ENCODE results near the gene FAM217B.

The FAM217B gene, protein sequence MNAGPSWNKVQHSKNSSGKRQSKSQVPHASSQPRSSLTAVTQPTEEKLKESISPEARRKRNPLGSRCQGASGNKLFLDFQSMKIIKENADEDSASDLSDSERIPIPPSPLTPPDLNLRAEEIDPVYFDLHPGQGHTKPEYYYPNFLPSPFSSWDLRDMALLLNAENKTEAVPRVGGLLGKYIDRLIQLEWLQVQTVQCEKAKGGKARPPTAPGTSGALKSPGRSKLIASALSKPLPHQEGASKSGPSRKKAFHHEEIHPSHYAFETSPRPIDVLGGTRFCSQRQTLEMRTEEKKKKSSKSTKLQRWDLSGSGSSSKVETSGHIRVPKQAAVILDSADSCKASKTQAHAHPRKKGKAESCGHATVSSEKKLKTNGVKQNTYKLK

DNA sequence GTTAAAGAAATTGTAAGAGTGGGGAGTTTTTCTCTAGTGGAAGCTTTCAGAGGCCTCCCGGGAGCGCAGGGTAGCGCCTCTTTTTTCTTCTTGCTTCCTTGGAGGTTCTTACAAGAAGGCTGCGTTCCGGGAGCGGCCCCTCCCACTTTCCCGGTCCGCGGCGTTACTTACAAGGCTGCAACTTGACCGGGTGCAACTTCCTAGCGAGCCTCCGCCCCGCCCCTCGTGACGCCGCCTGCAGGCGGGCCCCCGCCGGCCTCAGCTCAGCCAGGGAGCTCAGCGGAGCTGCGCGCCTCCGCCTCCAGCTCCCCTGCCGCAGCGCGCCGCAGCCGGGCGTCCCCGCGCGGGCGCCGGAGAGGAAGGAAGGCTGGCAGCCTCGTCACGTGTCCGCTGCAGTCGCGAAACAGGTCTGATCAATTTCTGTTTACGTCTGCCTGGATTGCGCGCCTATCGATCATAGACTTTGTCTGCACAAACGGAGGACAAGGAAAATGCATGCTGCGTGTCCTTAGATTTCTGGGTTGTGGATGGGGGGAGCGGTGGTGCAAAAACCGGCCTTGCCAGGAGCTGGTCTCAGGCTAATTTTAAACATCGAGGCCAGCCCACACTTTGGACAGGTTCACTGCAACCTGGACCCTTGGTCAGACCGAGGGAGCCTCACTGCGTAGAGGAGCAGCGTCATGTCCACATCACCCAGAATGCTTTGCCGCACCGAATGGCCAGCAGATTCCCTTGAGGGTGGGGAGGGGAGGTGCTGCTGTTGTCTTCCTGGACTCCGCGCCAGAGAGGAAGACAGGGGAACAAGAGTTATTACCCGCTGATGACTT is at the start of gene FAM217B, which contains the start of gene PPP1R3D:
TSS of gene FAM217B (plus strand) at position 261 of the 827 bp plus-strand sequence. CDS start 3,555 bp downstream, outside the sequence.
TSS of gene PPP1R3D (minus strand) at position 177 of the 827 bp plus-strand sequence. CDS start 374 bp downstream, outside the sequence.
- Histone ChIP-seq H3K27ac (ENCODE audit: low read depth, low read length) (peak within 1 kb of the TSS; percentile 94), H3K4me1 (ENCODE audit: control insufficient read depth in 5 of 5, insufficient read depth in 5 of 5, low read length in 5 of 5) (peaks cover 15 to 60% (median 51%) of the 10 kb centered on the region in 5 donors), H3K36me3 (ENCODE audit: control insufficient read depth in 5 of 5, insufficient read depth in 5 of 5, low read length in 5 of 5) (peaks cover 11 to 25% (median 16%) of the 10 kb centered on the region in 5 donors), H3K27me3 (ENCODE audit: control insufficient read depth in 5 of 5, insufficient read depth in 4 of 5, low read length in 5 of 5) (no peaks in the 10 kb centered on the region), H3K4me3 (ENCODE audit: low read depth in 1 of 5, low read length in 5 of 5) (peak within 1 kb of the TSS; percentile 79 to 97 (median 94)), H3K9ac (ENCODE audit: low read length in 5 of 5) (peak within 1 kb of the TSS; percentile 64 to 90 (median 73)), H3K9me3 (ENCODE audit: control insufficient read depth in 5 of 5, low read length in 5 of 5) (no peaks in the 10 kb centered on the region)

DNA sequence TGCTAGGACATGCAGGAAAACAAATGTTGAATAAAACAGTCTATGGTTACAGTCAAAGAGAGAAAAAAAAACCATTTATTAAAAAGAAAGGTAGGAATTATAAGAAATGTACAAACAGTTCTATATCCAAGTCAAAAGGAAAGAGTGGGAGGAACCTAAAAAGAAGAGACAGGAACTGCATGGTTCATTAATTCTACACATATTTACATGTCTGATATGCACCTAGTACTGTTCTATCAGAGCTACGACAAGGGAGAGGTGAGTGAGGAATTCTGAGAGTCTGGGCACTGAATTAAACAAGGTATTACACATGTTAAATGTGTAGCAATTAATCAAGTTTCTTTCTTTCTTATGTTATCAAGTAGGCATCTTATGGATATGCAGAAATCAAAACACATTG is 48.6 kb upstream of the FAM217B start:
- H3K4me3 ChIP-seq (ENCODE audit: low read depth in 1 of 5, low read length in 5 of 5): no peak overlapping the region
- H3K4me1 ChIP-seq (ENCODE audit: control insufficient read depth in 5 of 5, insufficient read depth in 5 of 5, low read length in 5 of 5): no peaks in the 10 kb centered on the region
- H3K9ac ChIP-seq (ENCODE audit: low read length in 5 of 5): no peak overlapping the region
- H3K9me3 ChIP-seq (ENCODE audit: control insufficient read depth in 5 of 5, low read length in 5 of 5): no peaks in the 10 kb centered on the region
- H3K36me3 ChIP-seq (ENCODE audit: control insufficient read depth in 5 of 5, insufficient read depth in 5 of 5, low read length in 5 of 5): no peaks in the 10 kb centered on the region
- no peak overlapping the region for H3K27ac ChIP-seq (ENCODE audit: low read depth, low read length)
- no peaks in the 10 kb centered on the region for H3K27me3 ChIP-seq (ENCODE audit: control insufficient read depth in 5 of 5, insufficient read depth in 4 of 5, low read length in 5 of 5)

DNA sequence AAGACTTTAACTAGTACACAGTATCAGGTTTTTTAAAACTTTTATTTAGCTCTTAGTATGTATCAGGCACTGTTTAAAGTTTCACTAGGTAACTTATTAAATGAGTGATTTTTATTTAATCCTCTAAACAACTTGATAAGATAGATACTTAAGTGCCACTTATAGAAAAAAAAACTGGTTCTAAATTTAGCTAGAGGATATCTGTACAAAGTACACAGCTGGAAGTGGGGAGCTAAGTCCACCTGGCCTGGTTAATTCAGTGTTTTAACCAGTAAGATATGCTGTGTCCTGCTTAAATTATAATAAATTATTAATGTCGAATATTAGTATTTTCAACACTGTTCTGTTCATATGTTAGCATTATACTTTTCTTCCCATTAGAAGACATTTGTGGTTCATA is 44.3 kb upstream of the FAM217B start:
- Histone ChIP-seq H3K27ac (ENCODE audit: low read depth, low read length) (no peak overlapping the region), H3K4me1 (ENCODE audit: control insufficient read depth in 5 of 5, insufficient read depth in 5 of 5, low read length in 5 of 5) (no peaks in the 10 kb centered on the region), H3K9ac (ENCODE audit: low read length in 5 of 5) (no peak overlapping the region), H3K27me3 (ENCODE audit: control insufficient read depth in 5 of 5, insufficient read depth in 4 of 5, low read length in 5 of 5) (no peaks in the 10 kb centered on the region), H3K9me3 (ENCODE audit: control insufficient read depth in 5 of 5, low read length in 5 of 5) (no peaks in the 10 kb centered on the region), H3K4me3 (ENCODE audit: low read depth in 1 of 5, low read length in 5 of 5) (no peak overlapping the region), H3K36me3 (ENCODE audit: control insufficient read depth in 5 of 5, insufficient read depth in 5 of 5, low read length in 5 of 5) (no peaks in the 10 kb centered on the region)

DNA sequence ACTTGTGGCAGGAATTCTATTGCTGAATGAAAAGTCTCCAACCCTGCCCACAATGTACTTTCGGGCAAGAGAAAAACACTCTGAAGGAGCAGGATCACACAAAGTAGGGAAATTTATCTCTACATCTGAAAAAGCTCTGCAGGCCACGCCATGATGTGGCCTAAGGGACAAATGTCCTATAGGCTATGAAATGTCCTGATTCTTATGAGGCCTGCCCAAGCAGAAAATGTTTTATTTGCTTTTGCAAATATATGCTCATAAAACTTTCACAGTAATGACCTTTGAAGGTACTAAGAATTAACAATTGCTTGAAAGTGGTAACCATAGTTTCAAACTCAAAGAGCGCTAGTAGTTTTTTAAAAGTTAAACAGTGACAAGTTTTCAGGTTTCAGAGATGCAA is 37.7 kb upstream of the FAM217B start:
- no peaks in the 10 kb centered on the region for H3K4me1 ChIP-seq (ENCODE audit: control insufficient read depth in 5 of 5, insufficient read depth in 5 of 5, low read length in 5 of 5)
- H3K4me3 ChIP-seq (ENCODE audit: low read depth in 1 of 5, low read length in 5 of 5): no peak overlapping the region
- H3K36me3 ChIP-seq (ENCODE audit: control insufficient read depth in 5 of 5, insufficient read depth in 5 of 5, low read length in 5 of 5): no peaks in the 10 kb centered on the region
- no peaks in the 10 kb centered on the region for H3K27me3 ChIP-seq (ENCODE audit: control insufficient read depth in 5 of 5, insufficient read depth in 4 of 5, low read length in 5 of 5)
- H3K9me3 ChIP-seq (ENCODE audit: control insufficient read depth in 5 of 5, low read length in 5 of 5): no peaks in the 10 kb centered on the region
- H3K9ac ChIP-seq (ENCODE audit: low read length in 5 of 5): no peak overlapping the region
- no peak overlapping the region for H3K27ac ChIP-seq (ENCODE audit: low read depth, low read length)

DNA sequence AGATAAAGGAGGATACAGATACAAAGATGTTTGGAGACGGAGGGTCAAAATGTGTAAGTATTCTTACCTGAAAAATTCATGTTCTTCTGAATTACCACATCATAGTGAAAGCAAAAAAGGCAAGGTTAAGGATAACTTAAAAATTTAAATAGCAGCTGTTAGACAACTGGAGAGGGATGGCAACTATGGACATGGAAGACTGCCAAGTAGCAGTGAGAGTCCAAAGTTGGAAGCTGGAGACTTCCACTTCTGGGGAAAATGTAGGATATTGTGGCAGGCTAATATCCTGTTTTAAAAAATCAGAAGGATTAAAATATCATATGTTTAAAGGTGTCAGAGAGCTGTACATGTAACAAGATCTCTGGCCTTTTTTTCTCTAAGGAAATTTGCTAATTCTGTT is 36.6 kb upstream of the FAM217B start:
- Histone ChIP-seq H3K9me3 (ENCODE audit: control insufficient read depth in 5 of 5, low read length in 5 of 5) (no peaks in the 10 kb centered on the region), H3K36me3 (ENCODE audit: control insufficient read depth in 5 of 5, insufficient read depth in 5 of 5, low read length in 5 of 5) (no peaks in the 10 kb centered on the region), H3K9ac (ENCODE audit: low read length in 5 of 5) (no peak overlapping the region), H3K27me3 (ENCODE audit: control insufficient read depth in 5 of 5, insufficient read depth in 4 of 5, low read length in 5 of 5) (no peaks in the 10 kb centered on the region), H3K27ac (ENCODE audit: low read depth, low read length) (no peak overlapping the region), H3K4me1 (ENCODE audit: control insufficient read depth in 5 of 5, insufficient read depth in 5 of 5, low read length in 5 of 5) (no peaks in the 10 kb centered on the region), H3K4me3 (ENCODE audit: low read depth in 1 of 5, low read length in 5 of 5) (no peak overlapping the region)

DNA sequence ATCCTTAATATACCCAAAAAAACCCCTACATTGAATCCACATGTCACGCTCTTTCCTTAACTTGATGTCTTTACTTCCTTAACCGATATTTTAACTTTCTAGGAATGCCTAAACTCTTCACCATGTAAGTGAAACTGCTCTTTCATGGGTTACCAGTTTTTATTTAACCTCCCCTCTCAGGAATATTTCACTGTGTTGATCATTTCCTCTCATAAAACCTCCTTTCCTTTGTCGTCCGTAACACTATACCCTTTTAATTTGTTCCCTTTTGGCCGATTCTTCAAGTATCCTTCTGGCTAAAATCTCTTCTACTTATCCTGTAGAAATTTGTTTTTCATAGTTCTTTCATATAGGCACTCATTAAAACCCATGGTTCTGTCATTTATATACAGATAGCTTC is 31.3 kb upstream of the FAM217B start:
- no peaks in the 10 kb centered on the region for H3K27me3 ChIP-seq (ENCODE audit: control insufficient read depth in 5 of 5, insufficient read depth in 4 of 5, low read length in 5 of 5)
- H3K4me3 ChIP-seq (ENCODE audit: low read depth in 1 of 5, low read length in 5 of 5): no peak overlapping the region
- no peaks in the 10 kb centered on the region for H3K9me3 ChIP-seq (ENCODE audit: control insufficient read depth in 5 of 5, low read length in 5 of 5)
- no peak overlapping the region for H3K9ac ChIP-seq (ENCODE audit: low read length in 5 of 5)
- H3K4me1 ChIP-seq (ENCODE audit: control insufficient read depth in 5 of 5, insufficient read depth in 5 of 5, low read length in 5 of 5): no peaks in the 10 kb centered on the region
- no peak overlapping the region for H3K27ac ChIP-seq (ENCODE audit: low read depth, low read length)
- H3K36me3 ChIP-seq (ENCODE audit: control insufficient read depth in 5 of 5, insufficient read depth in 5 of 5, low read length in 5 of 5): no peaks in the 10 kb centered on the region

DNA sequence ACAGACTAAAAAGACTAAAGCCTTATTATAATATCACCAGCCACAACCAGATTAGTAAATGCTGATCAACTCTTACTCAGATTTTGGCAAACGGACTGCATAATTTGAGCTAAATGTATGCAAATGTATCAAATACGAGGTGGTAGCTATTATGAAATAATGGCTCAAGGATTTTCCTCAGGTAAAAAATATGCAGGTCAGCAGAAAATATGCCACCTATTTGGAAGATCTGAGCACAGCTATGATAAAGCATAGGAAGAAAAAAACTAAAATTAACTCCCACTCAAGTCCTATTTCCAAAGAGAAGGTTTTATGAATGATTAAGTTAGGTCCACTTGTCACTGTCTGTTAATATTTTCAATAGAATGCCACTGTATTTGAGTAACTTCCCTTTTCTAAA is 29.1 kb upstream of the FAM217B start:
- Histone ChIP-seq H3K36me3 (ENCODE audit: control insufficient read depth in 5 of 5, insufficient read depth in 5 of 5, low read length in 5 of 5) (no peaks in the 10 kb centered on the region), H3K27ac (ENCODE audit: low read depth, low read length) (no peak overlapping the region), H3K4me1 (ENCODE audit: control insufficient read depth in 5 of 5, insufficient read depth in 5 of 5, low read length in 5 of 5) (no peaks in the 10 kb centered on the region), H3K27me3 (ENCODE audit: control insufficient read depth in 5 of 5, insufficient read depth in 4 of 5, low read length in 5 of 5) (no peaks in the 10 kb centered on the region), H3K9me3 (ENCODE audit: control insufficient read depth in 5 of 5, low read length in 5 of 5) (no peaks in the 10 kb centered on the region), H3K4me3 (ENCODE audit: low read depth in 1 of 5, low read length in 5 of 5) (no peak overlapping the region), H3K9ac (ENCODE audit: low read length in 5 of 5) (no peak overlapping the region)

DNA sequence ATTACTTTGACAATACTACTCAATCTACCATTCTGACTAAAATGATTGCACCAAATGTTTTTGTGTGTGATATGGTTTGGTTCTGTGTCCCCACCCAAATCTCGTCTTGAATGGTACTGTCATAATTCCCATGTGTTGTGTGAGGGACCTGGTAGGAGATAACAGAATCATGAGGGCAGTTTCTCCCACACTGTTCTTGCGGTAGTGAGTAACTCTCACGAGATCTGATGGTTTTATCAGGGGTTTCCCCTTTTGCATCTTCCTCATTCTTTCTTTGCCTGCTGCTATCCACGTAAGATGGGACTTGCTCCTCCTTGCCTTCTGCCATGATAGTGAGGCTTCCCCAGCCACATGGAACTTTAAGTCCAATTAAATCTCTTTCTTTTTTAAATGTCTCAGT is 27.6 kb upstream of the FAM217B start:
- Histone ChIP-seq H3K36me3 (ENCODE audit: control insufficient read depth in 5 of 5, insufficient read depth in 5 of 5, low read length in 5 of 5) (no peaks in the 10 kb centered on the region), H3K9me3 (ENCODE audit: control insufficient read depth in 5 of 5, low read length in 5 of 5) (no peaks in the 10 kb centered on the region), H3K27me3 (ENCODE audit: control insufficient read depth in 5 of 5, insufficient read depth in 4 of 5, low read length in 5 of 5) (no peaks in the 10 kb centered on the region), H3K4me3 (ENCODE audit: low read depth in 1 of 5, low read length in 5 of 5) (no peak overlapping the region), H3K4me1 (ENCODE audit: control insufficient read depth in 5 of 5, insufficient read depth in 5 of 5, low read length in 5 of 5) (no peaks in the 10 kb centered on the region), H3K27ac (ENCODE audit: low read depth, low read length) (no peak overlapping the region), H3K9ac (ENCODE audit: low read length in 5 of 5) (no peak overlapping the region)

DNA sequence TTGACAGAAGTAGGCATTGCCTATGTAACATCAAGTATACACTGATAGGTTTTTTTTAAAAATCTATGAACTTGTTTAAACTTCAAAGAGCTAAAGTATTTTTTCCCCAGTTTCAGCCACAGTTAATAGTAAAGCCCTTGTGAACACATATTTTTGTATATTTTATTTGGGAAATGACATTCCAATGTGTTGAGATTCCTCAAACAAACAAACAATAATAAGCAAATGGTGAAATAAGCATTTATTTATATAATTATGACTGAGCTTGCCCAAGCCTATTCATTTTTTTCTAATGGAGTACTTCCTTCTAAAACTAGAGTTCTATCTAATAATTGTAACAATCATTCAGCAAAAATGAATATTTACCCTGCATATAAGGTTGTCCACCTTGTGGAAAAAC is 19.2 kb upstream of the FAM217B start:
- no peak overlapping the region for H3K9ac ChIP-seq (ENCODE audit: low read length in 5 of 5)
- H3K4me3 ChIP-seq (ENCODE audit: low read depth in 1 of 5, low read length in 5 of 5): no peak overlapping the region
- no peaks in the 10 kb centered on the region for H3K27me3 ChIP-seq (ENCODE audit: control insufficient read depth in 5 of 5, insufficient read depth in 4 of 5, low read length in 5 of 5)
- no peaks in the 10 kb centered on the region for H3K4me1 ChIP-seq (ENCODE audit: control insufficient read depth in 5 of 5, insufficient read depth in 5 of 5, low read length in 5 of 5)
- H3K27ac ChIP-seq (ENCODE audit: low read depth, low read length): no peak overlapping the region
- no peaks in the 10 kb centered on the region for H3K36me3 ChIP-seq (ENCODE audit: control insufficient read depth in 5 of 5, insufficient read depth in 5 of 5, low read length in 5 of 5)
- no peaks in the 10 kb centered on the region for H3K9me3 ChIP-seq (ENCODE audit: control insufficient read depth in 5 of 5, low read length in 5 of 5)

DNA sequence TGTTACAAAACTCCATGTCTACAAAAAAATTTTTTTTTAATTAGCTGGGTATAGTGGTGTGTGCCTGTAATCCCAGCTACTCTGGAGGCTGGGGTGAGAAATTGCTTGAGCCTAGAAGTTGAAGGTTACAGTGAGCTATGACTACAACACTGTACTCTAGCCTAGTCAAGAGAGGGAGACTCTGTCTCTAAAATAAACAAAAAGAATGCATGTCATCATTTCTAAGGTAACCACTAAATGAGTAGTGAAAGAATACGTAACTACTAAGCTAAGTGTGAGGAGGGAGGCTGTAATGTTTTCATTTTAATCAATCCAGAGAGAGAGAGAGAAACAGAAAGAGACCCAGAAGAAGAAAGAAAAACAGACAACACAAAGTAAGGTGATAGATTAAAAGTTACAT is 16.7 kb upstream of the FAM217B start:
- H3K36me3 ChIP-seq (ENCODE audit: control insufficient read depth in 5 of 5, insufficient read depth in 5 of 5, low read length in 5 of 5): no peaks in the 10 kb centered on the region
- no peak overlapping the region for H3K9ac ChIP-seq (ENCODE audit: low read length in 5 of 5)
- H3K9me3 ChIP-seq (ENCODE audit: control insufficient read depth in 5 of 5, low read length in 5 of 5): no peaks in the 10 kb centered on the region
- H3K27ac ChIP-seq (ENCODE audit: low read depth, low read length): no peak overlapping the region
- no peaks in the 10 kb centered on the region for H3K27me3 ChIP-seq (ENCODE audit: control insufficient read depth in 5 of 5, insufficient read depth in 4 of 5, low read length in 5 of 5)
- no peaks in the 10 kb centered on the region for H3K4me1 ChIP-seq (ENCODE audit: control insufficient read depth in 5 of 5, insufficient read depth in 5 of 5, low read length in 5 of 5)
- no peak overlapping the region for H3K4me3 ChIP-seq (ENCODE audit: low read depth in 1 of 5, low read length in 5 of 5)

All from subcutaneous abdominal adipose tissue (tissue), 5 donors.